ENCODE measurements around the gene SLC25A25. TPM values are rescaled to one million over a fixed set of nuclear protein-coding genes. Genes with fewer than 3 reads are reported as not detected.

The SLC25A25 gene
- total and polyA plus RNA-seq, 9 of the 15 experiments (the other 6 are each of a cell fraction or from before 2014, with no cell fraction given), result 0.07 to 35.9 (median 23.2) TPM

DNA sequence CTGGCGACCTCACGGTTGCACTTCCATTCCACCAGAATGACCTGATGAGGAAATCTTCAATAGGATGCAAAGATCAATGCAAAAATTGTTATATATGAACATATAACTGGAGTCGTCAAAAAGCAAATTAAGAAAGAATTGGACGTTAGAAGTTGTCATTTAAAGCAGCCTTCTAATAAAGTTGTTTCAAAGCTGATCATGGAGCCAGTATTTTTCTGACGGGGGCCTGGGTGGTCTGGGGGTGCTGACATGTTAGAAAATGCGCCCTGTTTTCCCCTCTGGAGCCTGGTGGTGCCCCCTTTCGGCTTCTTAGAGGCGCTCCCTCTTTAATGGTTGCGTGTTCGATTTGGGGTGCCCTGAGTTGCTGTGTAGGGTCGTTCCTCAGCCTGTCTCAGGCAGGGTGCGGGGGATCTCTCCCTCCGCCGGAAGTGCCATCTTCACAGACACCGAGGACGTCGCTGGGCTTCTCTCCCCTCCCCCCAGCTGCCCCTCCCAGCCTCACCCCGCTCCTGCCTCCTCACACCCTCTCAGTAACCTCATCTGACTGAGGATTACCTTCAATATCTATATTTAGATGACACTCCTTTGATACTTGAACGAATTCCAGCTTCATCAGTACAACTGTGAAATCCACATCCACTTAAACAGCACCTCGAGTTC is 41.1 kb downstream of the SLC25A25 start (continued):
- TF ChIP-seq, protein P1, sequence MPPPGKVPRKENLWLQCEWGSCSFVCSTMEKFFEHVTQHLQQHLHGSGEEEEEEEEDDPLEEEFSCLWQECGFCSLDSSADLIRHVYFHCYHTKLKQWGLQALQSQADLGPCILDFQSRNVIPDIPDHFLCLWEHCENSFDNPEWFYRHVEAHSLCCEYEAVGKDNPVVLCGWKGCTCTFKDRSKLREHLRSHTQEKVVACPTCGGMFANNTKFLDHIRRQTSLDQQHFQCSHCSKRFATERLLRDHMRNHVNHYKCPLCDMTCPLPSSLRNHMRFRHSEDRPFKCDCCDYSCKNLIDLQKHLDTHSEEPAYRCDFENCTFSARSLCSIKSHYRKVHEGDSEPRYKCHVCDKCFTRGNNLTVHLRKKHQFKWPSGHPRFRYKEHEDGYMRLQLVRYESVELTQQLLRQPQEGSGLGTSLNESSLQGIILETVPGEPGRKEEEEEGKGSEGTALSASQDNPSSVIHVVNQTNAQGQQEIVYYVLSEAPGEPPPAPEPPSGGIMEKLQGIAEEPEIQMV (tag; conservative IDR thresholded peaks at IDR 0.05; ENCODE audit: low read depth), result no peak
- no peak for TF ChIP-seq ZNF239 (CRISPR knock-in tag; IDR thresholded peaks at IDR 0.05)
- TF ChIP-seq, protein P2, sequence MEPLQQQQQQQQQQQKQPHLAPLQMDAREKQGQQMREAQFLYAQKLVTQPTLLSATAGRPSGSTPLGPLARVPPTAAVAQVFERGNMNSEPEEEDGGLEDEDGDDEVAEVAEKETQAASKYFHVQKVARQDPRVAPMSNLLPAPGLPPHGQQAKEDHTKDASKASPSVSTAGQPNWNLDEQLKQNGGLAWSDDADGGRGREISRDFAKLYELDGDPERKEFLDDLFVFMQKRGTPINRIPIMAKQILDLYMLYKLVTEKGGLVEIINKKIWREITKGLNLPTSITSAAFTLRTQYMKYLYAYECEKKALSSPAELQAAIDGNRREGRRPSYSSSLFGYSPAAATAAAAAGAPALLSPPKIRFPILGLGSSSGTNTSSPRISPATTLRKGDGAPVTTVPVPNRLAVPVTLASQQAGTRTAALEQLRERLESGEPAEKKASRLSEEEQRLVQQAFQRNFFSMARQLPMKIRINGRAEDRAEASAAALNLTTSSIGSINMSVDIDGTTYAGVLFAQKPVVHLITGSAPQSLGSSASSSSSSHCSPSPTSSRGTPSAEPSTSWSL (CRISPR knock-in tag; IDR thresholded peaks at IDR 0.05; ENCODE audit: borderline replicate concordance), result no peak
- TF ChIP-seq GATAD2A (IDR thresholded peaks at IDR 0.05), result no peak
- no peak for TF ChIP-seq HLTF (IDR thresholded peaks at IDR 0.05)
- TF ChIP-seq, protein P3, sequence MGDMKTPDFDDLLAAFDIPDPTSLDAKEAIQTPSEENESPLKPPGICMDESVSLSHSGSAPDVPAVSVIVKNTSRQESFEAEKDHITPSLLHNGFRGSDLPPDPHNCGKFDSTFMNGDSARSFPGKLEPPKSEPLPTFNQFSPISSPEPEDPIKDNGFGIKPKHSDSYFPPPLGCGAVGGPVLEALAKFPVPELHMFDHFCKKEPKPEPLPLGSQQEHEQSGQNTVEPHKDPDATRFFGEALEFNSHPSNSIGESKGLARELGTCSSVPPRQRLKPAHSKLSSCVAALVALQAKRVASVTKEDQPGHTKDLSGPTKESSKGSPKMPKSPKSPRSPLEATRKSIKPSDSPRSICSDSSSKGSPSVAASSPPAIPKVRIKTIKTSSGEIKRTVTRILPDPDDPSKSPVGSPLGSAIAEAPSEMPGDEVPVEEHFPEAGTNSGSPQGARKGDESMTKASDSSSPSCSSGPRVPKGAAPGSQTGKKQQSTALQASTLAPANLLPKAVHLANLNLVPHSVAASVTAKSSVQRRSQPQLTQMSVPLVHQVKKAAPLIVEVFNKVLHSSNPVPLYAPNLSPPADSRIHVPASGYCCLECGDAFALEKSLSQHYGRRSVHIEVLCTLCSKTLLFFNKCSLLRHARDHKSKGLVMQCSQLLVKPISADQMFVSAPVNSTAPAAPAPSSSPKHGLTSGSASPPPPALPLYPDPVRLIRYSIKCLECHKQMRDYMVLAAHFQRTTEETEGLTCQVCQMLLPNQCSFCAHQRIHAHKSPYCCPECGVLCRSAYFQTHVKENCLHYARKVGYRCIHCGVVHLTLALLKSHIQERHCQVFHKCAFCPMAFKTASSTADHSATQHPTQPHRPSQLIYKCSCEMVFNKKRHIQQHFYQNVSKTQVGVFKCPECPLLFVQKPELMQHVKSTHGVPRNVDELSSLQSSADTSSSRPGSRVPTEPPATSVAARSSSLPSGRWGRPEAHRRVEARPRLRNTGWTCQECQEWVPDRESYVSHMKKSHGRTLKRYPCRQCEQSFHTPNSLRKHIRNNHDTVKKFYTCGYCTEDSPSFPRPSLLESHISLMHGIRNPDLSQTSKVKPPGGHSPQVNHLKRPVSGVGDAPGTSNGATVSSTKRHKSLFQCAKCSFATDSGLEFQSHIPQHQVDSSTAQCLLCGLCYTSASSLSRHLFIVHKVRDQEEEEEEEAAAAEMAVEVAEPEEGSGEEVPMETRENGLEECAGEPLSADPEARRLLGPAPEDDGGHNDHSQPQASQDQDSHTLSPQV (IDR thresholded peaks at IDR 0.05), result 0 out of 2 replicates have a peak, but pooled peaks have one; percentile 11
- no peak for TF ChIP-seq CBX3 (IDR thresholded peaks at IDR 0.05; ENCODE audit: borderline replicate concordance in 1 of 2, low read length in 2 of 2)
- TF ChIP-seq RBFOX2 (IDR thresholded peaks at IDR 0.05; ENCODE audit: low read depth, low read length), result no peak
- no peak for TF ChIP-seq TCF15 (CRISPR knock-in tag; IDR thresholded peaks at IDR 0.05)
- TF ChIP-seq, protein P4, sequence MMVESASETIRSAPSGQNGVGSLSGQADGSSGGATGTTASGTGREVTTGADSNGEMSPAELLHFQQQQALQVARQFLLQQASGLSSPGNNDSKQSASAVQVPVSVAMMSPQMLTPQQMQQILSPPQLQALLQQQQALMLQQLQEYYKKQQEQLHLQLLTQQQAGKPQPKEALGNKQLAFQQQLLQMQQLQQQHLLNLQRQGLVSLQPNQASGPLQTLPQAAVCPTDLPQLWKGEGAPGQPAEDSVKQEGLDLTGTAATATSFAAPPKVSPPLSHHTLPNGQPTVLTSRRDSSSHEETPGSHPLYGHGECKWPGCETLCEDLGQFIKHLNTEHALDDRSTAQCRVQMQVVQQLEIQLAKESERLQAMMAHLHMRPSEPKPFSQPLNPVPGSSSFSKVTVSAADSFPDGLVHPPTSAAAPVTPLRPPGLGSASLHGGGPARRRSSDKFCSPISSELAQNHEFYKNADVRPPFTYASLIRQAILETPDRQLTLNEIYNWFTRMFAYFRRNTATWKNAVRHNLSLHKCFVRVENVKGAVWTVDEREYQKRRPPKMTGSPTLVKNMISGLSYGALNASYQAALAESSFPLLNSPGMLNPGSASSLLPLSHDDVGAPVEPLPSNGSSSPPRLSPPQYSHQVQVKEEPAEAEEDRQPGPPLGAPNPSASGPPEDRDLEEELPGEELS (CRISPR knock-in tag; IDR thresholded peaks at IDR 0.05; ENCODE audit: borderline replicate concordance), result no peak
- TF ChIP-seq ZBTB7A (IDR thresholded peaks at IDR 0.05; ENCODE audit: borderline replicate concordance, control insufficient read depth, low read depth, low read length), result peak; percentile 45; the same call in 1 of the 2 replicates
